Muscle layer of colon (tissue), 2 donors: ENCODE measurements around the gene BAZ2B.

Source experiments
- H3K27ac ChIP-seq: one replicate; pipeline ENCODE4 v1.7.0; 2013; ENCODE audit warnings: low read depth, mild to moderate bottlenecking, low read length, moderate library complexity
- H3K27me3 ChIP-seq, 2 donors: one replicate each; pipeline ENCODE4 v1.7.0; 2013; ENCODE audit warnings: low read length in 2 of 2, mild to moderate bottlenecking in 2 of 2; ENCODE audit not compliant: insufficient read depth in 2 of 2, control insufficient read depth in 1 of 2
- H3K36me3 ChIP-seq: one replicate; pipeline ENCODE4 v1.7.0; 2013; ENCODE audit warnings: mild to moderate bottlenecking, low read length; ENCODE audit not compliant: insufficient read depth
- H3K4me1 ChIP-seq: one replicate; pipeline ENCODE4 v1.7.0; 2013; ENCODE audit warnings: mild to moderate bottlenecking, low read length; ENCODE audit not compliant: insufficient read depth
- H3K4me3 ChIP-seq, 2 donors: one replicate each; pipeline ENCODE4 v1.7.0; 2013; ENCODE audit warnings: low read length in 2 of 2, low read depth in 1 of 2, mild to moderate bottlenecking in 1 of 2, moderate library complexity in 1 of 2
- H3K9ac ChIP-seq: one replicate; pipeline ENCODE4 v1.7.0; 2013; ENCODE audit warnings: low read length
- H3K9me3 ChIP-seq: one replicate; pipeline ENCODE4 v1.7.0; 2013; ENCODE audit warnings: mild to moderate bottlenecking, low read length
- donor health status: abdominal sarcoma.
- donor health status: Adenocarcinoma of cecum.

BAZ2B gene

GRCh38 chr2:159600752-159601151 lies 15.6 kb downstream of the BAZ2B start:
- no peaks in the 10 kb centered on the region for H3K36me3 ChIP-seq
- no peaks in the 10 kb centered on the region for H3K9me3 ChIP-seq
- peaks cover 11% of the 10 kb centered on the region for H3K4me1 ChIP-seq
- H3K27ac ChIP-seq = no peak overlapping the region
- no peak overlapping the region for H3K4me3 ChIP-seq
- no peak overlapping the region for H3K9ac ChIP-seq
- H3K27me3 ChIP-seq = no peaks in the 10 kb centered on the region

- H3K27me3 ChIP-seq = no peaks in the 10 kb centered on the region
- H3K27ac ChIP-seq = no peak overlapping the region
- H3K4me3 ChIP-seq = no peak overlapping the region
- no peaks in the 10 kb centered on the region for H3K36me3 ChIP-seq
- H3K9me3 ChIP-seq = no peaks in the 10 kb centered on the region
- H3K4me1 ChIP-seq = no peaks in the 10 kb centered on the region
- no peak overlapping the region for H3K9ac ChIP-seq
These were observed 20.8 kb downstream of the BAZ2B start for GRCh38 chr2:159595410-159596046.

- H3K27me3 ChIP-seq = no peaks in the 10 kb centered on the region
- no peak overlapping the region for H3K4me3 ChIP-seq
- H3K4me1 ChIP-seq = no peaks in the 10 kb centered on the region
- no peaks in the 10 kb centered on the region for H3K36me3 ChIP-seq
- H3K27ac ChIP-seq = no peak overlapping the region
- H3K9me3 ChIP-seq = no peaks in the 10 kb centered on the region
- H3K9ac ChIP-seq = no peak overlapping the region
These were observed 23.9 kb downstream of the BAZ2B start for GRCh38 chr2:159592441-159592840.

GRCh38 chr2:159591221-159591620 lies 25.1 kb downstream of the BAZ2B start:
- no peaks in the 10 kb centered on the region for H3K36me3 ChIP-seq
- H3K4me1 ChIP-seq = no peaks in the 10 kb centered on the region
- no peak overlapping the region for H3K4me3 ChIP-seq
- H3K9ac ChIP-seq = no peak overlapping the region
- no peaks in the 10 kb centered on the region for H3K9me3 ChIP-seq
- no peaks in the 10 kb centered on the region for H3K27me3 ChIP-seq
- H3K27ac ChIP-seq = no peak overlapping the region

GRCh38 chr2:159589286-159589685 lies 27.1 kb downstream of the BAZ2B start:
- Histone ChIP-seq H3K4me1 (no peaks in the 10 kb centered on the region), H3K9me3 (no peaks in the 10 kb centered on the region), H3K9ac (no peak overlapping the region), H3K36me3 (no peaks in the 10 kb centered on the region), H3K27me3 (no peaks in the 10 kb centered on the region), H3K27ac (no peak overlapping the region), H3K4me3 (no peak overlapping the region)

GRCh38 chr2:159586034-159586433 lies 30.3 kb downstream of the BAZ2B start:
- Histone ChIP-seq H3K4me1 (no peaks in the 10 kb centered on the region), H3K9me3 (no peaks in the 10 kb centered on the region), H3K4me3 (no peak overlapping the region), H3K36me3 (no peaks in the 10 kb centered on the region), H3K27ac (no peak overlapping the region), H3K9ac (no peak overlapping the region), H3K27me3 (no peaks in the 10 kb centered on the region)

- no peaks in the 10 kb centered on the region for H3K9me3 ChIP-seq
- H3K4me3 ChIP-seq = no peak overlapping the region
- H3K27ac ChIP-seq = no peak overlapping the region
These were observed 30.7 kb downstream of the BAZ2B start for GRCh38 chr2:159585622-159586021.

GRCh38 chr2:159584796-159585195 lies 31.6 kb downstream of the BAZ2B start:
- Histone ChIP-seq H3K4me3 (no peak overlapping the region), H3K9me3 (no peaks in the 10 kb centered on the region), H3K9ac (no peak overlapping the region), H3K36me3 (no peaks in the 10 kb centered on the region), H3K27me3 (no peaks in the 10 kb centered on the region), H3K4me1 (no peaks in the 10 kb centered on the region), H3K27ac (no peak overlapping the region)

More at GRCh38 chr2:159585622-159586021, 30.7 kb downstream of the BAZ2B start:
- no peaks in the 10 kb centered on the region for H3K36me3 ChIP-seq
- H3K4me1 ChIP-seq = no peaks in the 10 kb centered on the region
- H3K9ac ChIP-seq = no peak overlapping the region
- H3K27me3 ChIP-seq = no peaks in the 10 kb centered on the region

- Histone ChIP-seq H3K27me3 (no peaks in the 10 kb centered on the region), H3K27ac (no peak overlapping the region), H3K36me3 (no peaks in the 10 kb centered on the region)
These were observed 42.3 kb downstream of the BAZ2B start for GRCh38 chr2:159573846-159574606.

GRCh38 chr2:159573294-159573693 lies 43.1 kb downstream of the BAZ2B start:
- H3K9ac ChIP-seq = no peak overlapping the region
- no peaks in the 10 kb centered on the region for H3K36me3 ChIP-seq
- H3K9me3 ChIP-seq = no peaks in the 10 kb centered on the region
- no peaks in the 10 kb centered on the region for H3K27me3 ChIP-seq
- no peak overlapping the region for H3K4me3 ChIP-seq
- H3K4me1 ChIP-seq = no peaks in the 10 kb centered on the region
- no peak overlapping the region for H3K27ac ChIP-seq

More at GRCh38 chr2:159573846-159574606, 42.3 kb downstream of the BAZ2B start:
- Histone ChIP-seq H3K9ac (no peak overlapping the region), H3K9me3 (no peaks in the 10 kb centered on the region), H3K4me3 (no peak overlapping the region), H3K4me1 (no peaks in the 10 kb centered on the region)

GRCh38 chr2:159572459-159572858 lies 43.9 kb downstream of the BAZ2B start:
- Histone ChIP-seq H3K9me3 (no peaks in the 10 kb centered on the region), H3K4me1 (no peaks in the 10 kb centered on the region), H3K4me3 (no peak overlapping the region), H3K27me3 (no peaks in the 10 kb centered on the region), H3K36me3 (no peaks in the 10 kb centered on the region), H3K27ac (no peak overlapping the region), H3K9ac (no peak overlapping the region)
